HEK293 (cell line): Measurements from ENCODE around the gene MEF2C.

Source experiments
- CTCF ChIA-PET: fragments of 350-600 bp; formaldehyde crosslinking; extraction: SDS; loops from one replicate; lab custom pipeline; 2021; ENCODE audit warnings: antibody characterized with exemption; lab: Yijun Ruan, JAX
- POLR2A ChIA-PET: fragments of 300-600 bp; formaldehyde crosslinking; extraction: SDS; loops from one replicate; lab custom pipeline; 2020; ENCODE audit warnings: antibody characterized with exemption, inconsistent platforms; lab: Yijun Ruan, JAX
- H3K27ac ChIP-seq: fragments of 200-500 bp; sonication (Bioruptor generic); 2 replicates; pipeline ENCODE4 v1.5.1; 2014; ENCODE audit warnings: low read depth, low read length, control low read depth, inconsistent platforms; ENCODE audit errors: extremely low read depth
- H3K36me3 ChIP-seq, 2 experiments: fragments of 200-500 bp in 1 of 2; sonication (Bioruptor generic) in 1 of 2; 1 replicate in 1 of 2; 2 replicates in 1 of 2; pipeline ENCODE4 v1.5.1; 2014 to 2017; ENCODE audit warnings: inconsistent platforms in 2 of 2, low read length in 2 of 2; ENCODE audit not compliant: control insufficient read depth in 2 of 2, insufficient read depth in 1 of 2
- H3K4me1 ChIP-seq: fragments of 200-500 bp; sonication (Bioruptor generic); 2 replicates; pipeline ENCODE4 v1.5.1; 2014; ENCODE audit warnings: mild to moderate bottlenecking, low read length, inconsistent platforms; ENCODE audit not compliant: control insufficient read depth, insufficient read depth
- H3K4me3 ChIP-seq: 2 replicates; pipeline ENCODE4 v1.5.1; 2011; ENCODE audit warnings: low read depth, mild to moderate bottlenecking, control low read depth, low read length, moderate library complexity
- H3K9me3 ChIP-seq: fragments of 200-500 bp; sonication (Bioruptor generic); 2 replicates; pipeline ENCODE4 v1.5.1; 2014; ENCODE audit warnings: low read depth, low read length, inconsistent platforms; ENCODE audit not compliant: control insufficient read depth, insufficient read depth
- CTCF ChIP-seq: fragments of 450-650 bp; formaldehyde crosslinking; IDR thresholded peaks from 2 replicates; pipeline ENCODE4 v1.5.1; 2016; ENCODE audit warnings: missing biosample characterization, missing genetic modification characterization
- GFI1B ChIP-seq: fragments of 450-650 bp; formaldehyde crosslinking; IDR thresholded peaks from 2 replicates; pipeline ENCODE4 v1.5.1; 2016; ENCODE audit warnings: missing biosample characterization, missing genetic modification characterization
- OSR2 ChIP-seq: fragments of 450-650 bp; formaldehyde crosslinking; IDR thresholded peaks from 2 replicates; pipeline ENCODE4 v1.5.1; 2016; ENCODE audit warnings: missing biosample characterization, missing genetic modification characterization
- OVOL3 ChIP-seq: fragments of 450-650 bp; formaldehyde crosslinking; IDR thresholded peaks from 2 replicates; pipeline ENCODE4 v1.5.1; 2016; ENCODE audit warnings: missing biosample characterization, missing genetic modification characterization
- SALL2 ChIP-seq: fragments of 450-650 bp; formaldehyde crosslinking; IDR thresholded peaks from 2 replicates; pipeline ENCODE4 v1.5.0; 2017; ENCODE audit warnings: missing biosample characterization, mild to moderate bottlenecking, missing genetic modification characterization, borderline replicate concordance
- ZBTB17 ChIP-seq: fragments of 450-650 bp; formaldehyde crosslinking; IDR thresholded peaks from 2 replicates; pipeline ENCODE4 v1.5.1; 2016; ENCODE audit warnings: missing biosample characterization, missing genetic modification characterization
- ZBTB44 ChIP-seq: fragments of 450-650 bp; IDR thresholded peaks from 2 replicates; pipeline ENCODE4 v1.5.1; 2018; ENCODE audit warnings: missing biosample characterization, mild to moderate bottlenecking, missing genetic modification characterization
- ZBTB7A ChIP-seq: fragments of 450-650 bp; formaldehyde crosslinking; IDR thresholded peaks from 2 replicates; pipeline ENCODE4 v1.5.1; 2016; ENCODE audit warnings: low read depth, missing biosample characterization, missing genetic modification characterization
- ZNF202 ChIP-seq: fragments of 450-650 bp; formaldehyde crosslinking; IDR thresholded peaks from 2 replicates; pipeline ENCODE4 v1.5.1; 2016; ENCODE audit warnings: missing biosample characterization, missing genetic modification characterization, borderline replicate concordance
- ZNF24 ChIP-seq: fragments of 450-650 bp; formaldehyde crosslinking; IDR thresholded peaks from 2 replicates; pipeline ENCODE4 v1.5.1; 2016; ENCODE audit warnings: missing biosample characterization, missing genetic modification characterization
- ZNF302 ChIP-seq: fragments of 450-650 bp; formaldehyde crosslinking; IDR thresholded peaks from 2 replicates; pipeline ENCODE4 v1.5.1; 2016; ENCODE audit warnings: missing biosample characterization, missing genetic modification characterization, low read depth
- ZNF335 ChIP-seq: fragments of 450-650 bp; formaldehyde crosslinking; conservative IDR thresholded peaks from 2 replicates; pipeline ENCODE4 v1.5.1; 2016; ENCODE audit warnings: missing biosample characterization, missing genetic modification characterization
- ZNF350 ChIP-seq: fragments of 450-650 bp; formaldehyde crosslinking; IDR thresholded peaks from 2 replicates; pipeline ENCODE4 v1.5.0; 2017; ENCODE audit warnings: missing biosample characterization, mild to moderate bottlenecking, missing genetic modification characterization
- ZNF394 ChIP-seq: fragments of 450-650 bp; formaldehyde crosslinking; IDR thresholded peaks from 2 replicates; pipeline ENCODE4 v1.5.1; 2016; ENCODE audit warnings: missing biosample characterization, missing genetic modification characterization, mild to moderate bottlenecking, moderate library complexity, borderline replicate concordance
- ZNF501 ChIP-seq: fragments of 450-650 bp; formaldehyde crosslinking; IDR thresholded peaks from 2 replicates; pipeline ENCODE4 v1.5.1; 2016; ENCODE audit warnings: missing biosample characterization, missing genetic modification characterization
- ZNF629 ChIP-seq: fragments of 450-650 bp; formaldehyde crosslinking; IDR thresholded peaks from 2 replicates; pipeline ENCODE4 v1.5.1; 2017; ENCODE audit warnings: missing biosample characterization, missing genetic modification characterization
- ZNF670 ChIP-seq: fragments of 450-650 bp; formaldehyde crosslinking; IDR thresholded peaks from 2 replicates; pipeline ENCODE4 v1.5.1; 2016; ENCODE audit warnings: missing biosample characterization, missing genetic modification characterization, low read depth
- ZNF704 ChIP-seq: fragments of 450-650 bp; formaldehyde crosslinking; IDR thresholded peaks from 2 replicates; pipeline ENCODE4 v1.5.1; 2016; ENCODE audit warnings: missing biosample characterization, missing genetic modification characterization
- ZNF768 ChIP-seq: fragments of 450-650 bp; formaldehyde crosslinking; IDR thresholded peaks from 2 replicates; pipeline ENCODE4 v1.5.1; 2018; ENCODE audit warnings: missing biosample characterization, mild to moderate bottlenecking, missing genetic modification characterization
- ZSCAN30 ChIP-seq: fragments of 450-650 bp; IDR thresholded peaks from 2 replicates; pipeline ENCODE4 v1.5.1; 2018; ENCODE audit warnings: missing biosample characterization, mild to moderate bottlenecking, missing genetic modification characterization, moderate library complexity
- TF ChIP-seq, protein P1 (sequence below): fragments of 450-650 bp; formaldehyde crosslinking; IDR thresholded peaks from 2 replicates; pipeline ENCODE4 v1.5.1; 2016; ENCODE audit warnings: missing biosample characterization, missing genetic modification characterization
- TF ChIP-seq, protein P2 (sequence below): fragments of 450-650 bp; formaldehyde crosslinking; IDR thresholded peaks from 2 replicates; pipeline ENCODE4 v1.5.1; 2016; ENCODE audit warnings: missing biosample characterization, missing genetic modification characterization, low read depth

The MEF2C gene

GRCh38 chr5:88669371-88670050, 213.5 kb downstream of the MEF2C start (continued):
- no peak for TF ChIP-seq ZNF704 (tag by site-specific recombination)
- no peak for TF ChIP-seq ZNF202 (tag by site-specific recombination)
- no peak for TF ChIP-seq ZBTB44 (tag by site-specific recombination)
- TF ChIP-seq ZNF501 (tag by site-specific recombination): no peak
- no peak for TF ChIP-seq ZNF629
- no peak for TF ChIP-seq ZNF670 (tag by site-specific recombination)
- no peak for TF ChIP-seq OVOL3 (tag by site-specific recombination)
- TF ChIP-seq ZNF768 (tag by site-specific recombination): no peak
- TF ChIP-seq, protein P1, sequence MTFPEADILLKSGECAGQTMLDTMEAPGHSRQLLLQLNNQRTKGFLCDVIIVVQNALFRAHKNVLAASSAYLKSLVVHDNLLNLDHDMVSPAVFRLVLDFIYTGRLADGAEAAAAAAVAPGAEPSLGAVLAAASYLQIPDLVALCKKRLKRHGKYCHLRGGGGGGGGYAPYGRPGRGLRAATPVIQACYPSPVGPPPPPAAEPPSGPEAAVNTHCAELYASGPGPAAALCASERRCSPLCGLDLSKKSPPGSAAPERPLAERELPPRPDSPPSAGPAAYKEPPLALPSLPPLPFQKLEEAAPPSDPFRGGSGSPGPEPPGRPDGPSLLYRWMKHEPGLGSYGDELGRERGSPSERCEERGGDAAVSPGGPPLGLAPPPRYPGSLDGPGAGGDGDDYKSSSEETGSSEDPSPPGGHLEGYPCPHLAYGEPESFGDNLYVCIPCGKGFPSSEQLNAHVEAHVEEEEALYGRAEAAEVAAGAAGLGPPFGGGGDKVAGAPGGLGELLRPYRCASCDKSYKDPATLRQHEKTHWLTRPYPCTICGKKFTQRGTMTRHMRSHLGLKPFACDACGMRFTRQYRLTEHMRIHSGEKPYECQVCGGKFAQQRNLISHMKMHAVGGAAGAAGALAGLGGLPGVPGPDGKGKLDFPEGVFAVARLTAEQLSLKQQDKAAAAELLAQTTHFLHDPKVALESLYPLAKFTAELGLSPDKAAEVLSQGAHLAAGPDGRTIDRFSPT: no peak
- no peak for TF ChIP-seq ZNF24 (tag by site-specific recombination)
- TF ChIP-seq ZNF394: no peak
- TF ChIP-seq ZNF350 (tag by site-specific recombination): no peak
- no peak for TF ChIP-seq GFI1B
- TF ChIP-seq, all 188 proteins: peak for 0

- CTCF ChIA-PET: interaction anchor here (0.6 kb wide), 1 partner anchor 432 kb away, joined by 3 read pairs; no protein-coding TSS in a partner anchor
- Histone ChIP-seq H3K9me3 (no peaks in the 10 kb centered on the region), H3K27ac (peak overlapping the region; percentile 72; the same call in 1 of the 2 replicates), H3K4me1 (peaks cover 25% of the 10 kb centered on the region), H3K4me3 (peak overlapping the region; percentile 54), H3K36me3 (no peaks in the 10 kb centered on the region)
- TF ChIP-seq, protein P2, sequence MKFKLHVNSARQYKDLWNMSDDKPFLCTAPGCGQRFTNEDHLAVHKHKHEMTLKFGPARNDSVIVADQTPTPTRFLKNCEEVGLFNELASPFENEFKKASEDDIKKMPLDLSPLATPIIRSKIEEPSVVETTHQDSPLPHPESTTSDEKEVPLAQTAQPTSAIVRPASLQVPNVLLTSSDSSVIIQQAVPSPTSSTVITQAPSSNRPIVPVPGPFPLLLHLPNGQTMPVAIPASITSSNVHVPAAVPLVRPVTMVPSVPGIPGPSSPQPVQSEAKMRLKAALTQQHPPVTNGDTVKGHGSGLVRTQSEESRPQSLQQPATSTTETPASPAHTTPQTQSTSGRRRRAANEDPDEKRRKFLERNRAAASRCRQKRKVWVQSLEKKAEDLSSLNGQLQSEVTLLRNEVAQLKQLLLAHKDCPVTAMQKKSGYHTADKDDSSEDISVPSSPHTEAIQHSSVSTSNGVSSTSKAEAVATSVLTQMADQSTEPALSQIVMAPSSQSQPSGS: peak; percentile 90
- TF ChIP-seq ZNF302: no peak
- 0 out of 2 replicates have a peak, but pooled peaks have one; percentile 13 for TF ChIP-seq ZNF629
- TF ChIP-seq ZBTB17 (tag by site-specific recombination): peak; percentile 76
- TF ChIP-seq ZBTB7A (tag by site-specific recombination): no peak
- no peak for TF ChIP-seq SALL2
- peak; percentile 90 for TF ChIP-seq OSR2
- TF ChIP-seq ZSCAN30 (tag by site-specific recombination): 0 out of 2 replicates have a peak, but pooled peaks have one; percentile 11
- TF ChIP-seq ZNF335 (tag by site-specific recombination): peak; percentile 46
- TF ChIP-seq CTCF (tag by site-specific recombination): peak; percentile 23; the same call in 1 of the 2 replicates
- TF ChIP-seq ZBTB44 (tag by site-specific recombination): peak; percentile 82
- POLR2A ChIA-PET: interaction anchor here (1.8 to 2.0 kb wide), 2 partner anchors 8 to 13 kb away, joined by 3 to 9 read pairs; no protein-coding TSS in a partner anchor
Measured at GRCh38 chr5:88667496-88668201, 215.3 kb downstream of the MEF2C start.
